Measurements from ENCODE around the gene ULBP1.
"Not testable (repeated sequence)": the region's sequence is repeated elsewhere in the genome, so short reads cannot be mapped to it uniquely, and the experiment has no call there.

The ULBP1 gene

GRCh38 chr6:149953390-149953789 is 10.4 kb upstream of the ULBP1 start:
- not testable (repeated sequence) for DNase-seq (ENCODE audit: low read depth)

GRCh38 chr6:149953934-149954327 is 9.8 kb upstream of the ULBP1 start:
- DNase-seq (ENCODE audit: low read depth): not testable (repeated sequence)

DNA sequence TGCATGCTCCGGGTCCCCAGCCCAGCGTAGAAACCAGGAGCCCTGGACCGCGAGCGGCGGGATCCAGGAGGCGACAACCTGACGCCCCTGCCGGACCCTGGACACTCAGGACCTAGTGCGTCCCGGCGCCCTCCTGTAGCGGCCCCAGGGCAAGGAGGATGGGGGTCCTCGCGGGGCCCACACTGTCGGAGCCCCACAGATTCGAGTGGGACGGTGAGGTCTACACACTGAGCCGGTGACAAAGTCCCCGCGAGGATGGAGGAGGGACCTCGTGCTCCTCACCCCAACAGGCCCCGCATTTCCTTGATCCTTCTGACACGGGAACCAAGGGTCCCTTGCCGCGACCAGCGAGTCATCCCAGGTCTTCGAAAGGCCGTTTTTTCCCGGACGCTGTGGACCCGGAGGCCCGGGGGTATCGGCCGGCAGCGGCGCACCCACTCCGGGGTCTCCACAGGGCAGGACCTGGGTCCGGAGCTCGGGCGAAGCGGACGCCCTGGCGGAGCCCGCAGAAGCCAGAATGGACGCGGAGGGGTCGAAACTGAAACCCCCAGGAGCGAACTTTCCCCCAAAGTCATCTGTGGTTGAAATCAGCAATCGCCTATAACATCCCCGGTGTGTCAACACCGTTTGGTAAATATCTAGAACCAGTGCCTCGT is 9.3 kb upstream of the ULBP1 start:
- DNase-seq (ENCODE audit: low read depth): not testable (repeated sequence)

DNA sequence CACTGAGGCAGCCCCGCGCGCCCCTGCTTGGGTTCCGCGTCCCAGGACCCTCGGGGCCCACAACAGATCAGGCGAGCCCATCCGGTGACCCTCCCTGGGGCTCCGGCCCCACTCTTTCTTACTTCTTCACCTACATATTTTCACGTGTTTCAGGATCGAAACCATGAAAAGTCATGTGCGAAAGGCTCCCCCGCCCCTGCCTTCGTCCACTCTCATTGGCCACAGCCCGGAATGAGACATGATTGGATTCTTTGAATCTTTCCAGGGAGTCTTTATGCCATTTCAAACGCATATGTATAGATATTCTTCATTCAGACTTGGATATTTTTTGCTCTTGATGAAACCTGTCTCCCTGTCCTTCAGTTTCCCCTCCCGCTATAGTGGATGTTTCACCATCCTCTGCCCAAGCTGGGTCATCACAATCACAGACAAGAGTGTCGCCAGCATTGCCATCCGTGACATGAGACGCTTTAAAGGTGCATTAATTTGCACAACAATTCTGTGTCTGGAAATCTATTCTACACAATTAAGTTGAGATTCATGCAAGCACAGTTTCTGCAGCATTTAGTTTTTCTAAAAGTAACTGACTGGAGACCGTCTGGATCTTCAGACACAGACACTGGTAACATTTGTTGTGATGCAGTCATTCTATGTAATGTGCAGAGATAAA is 8.6 kb upstream of the ULBP1 start:
- not testable (repeated sequence) for DNase-seq (ENCODE audit: low read depth)

- not testable (repeated sequence) for DNase-seq (ENCODE audit: low read depth)
Observed at GRCh38 chr6:149955654-149956317, 8.0 kb upstream of the ULBP1 start.

DNA sequence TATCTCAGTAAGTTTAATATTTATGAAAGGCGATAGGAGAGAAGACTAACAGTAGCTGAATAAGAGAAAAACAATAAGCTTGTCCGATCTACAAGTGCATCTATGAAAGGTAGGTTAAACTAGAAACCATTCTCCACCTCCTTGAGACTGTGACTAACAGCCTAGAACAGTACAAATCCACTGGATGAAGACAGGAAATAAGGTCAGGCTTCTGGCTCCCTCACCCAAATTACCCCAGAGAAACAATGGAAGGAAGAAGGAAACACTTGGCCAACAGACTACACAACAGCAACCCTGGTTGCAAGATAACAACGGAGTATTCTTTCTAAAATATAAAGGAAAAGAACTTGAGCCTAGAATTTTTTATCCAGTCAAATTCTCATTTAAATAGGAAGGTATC is 5.6 kb upstream of the ULBP1 start:
- DNase-seq (ENCODE audit: low read depth): not testable (repeated sequence)

DNA sequence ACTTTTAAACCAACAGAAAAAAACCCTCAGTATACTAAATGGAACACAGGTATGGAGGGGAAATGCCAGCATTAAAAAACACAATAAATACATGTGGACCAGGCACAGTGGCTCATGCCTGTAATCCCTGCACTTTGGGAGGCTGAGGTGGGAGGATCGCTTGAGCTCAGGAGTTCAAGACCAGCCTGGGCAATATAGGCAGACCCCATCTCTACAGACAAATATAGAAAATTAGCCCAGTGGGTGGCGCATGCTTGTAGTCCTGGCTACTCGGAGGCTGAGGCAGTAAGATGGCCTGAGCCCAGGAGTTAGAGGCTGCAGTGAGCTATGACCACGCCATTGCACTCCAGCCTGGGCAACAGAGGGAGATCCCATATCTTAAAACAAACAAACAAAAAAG is 3.9 kb upstream of the ULBP1 start:
- DNase-seq (ENCODE audit: low read depth): not testable (repeated sequence)

- no peak for DNase-seq (ENCODE audit: low read depth)
Observed at GRCh38 chr6:149960488-149960887, 3.3 kb upstream of the ULBP1 start.

- no peak for DNase-seq (ENCODE audit: low read depth)
Observed at GRCh38 chr6:149961728-149962425, 1.9 kb upstream of the ULBP1 start.

- DNase-seq (ENCODE audit: low read depth): no peak
Observed at GRCh38 chr6:149962461-149963211, 1.1 kb upstream of the ULBP1 start.

DNA sequence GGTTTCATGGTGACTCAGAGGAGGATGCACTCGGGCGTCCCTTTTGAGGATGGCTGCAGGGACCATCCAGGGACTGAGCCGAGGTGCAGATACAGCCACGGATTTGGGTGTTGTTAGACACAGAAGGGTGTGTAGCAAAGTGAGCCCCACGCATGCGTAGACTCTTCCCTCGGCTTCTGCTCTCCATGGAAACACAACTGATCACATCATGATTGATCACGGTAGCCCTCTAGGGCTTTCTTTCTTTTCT is 606 bp upstream of the ULBP1 start:
- no peak for DNase-seq (ENCODE audit: low read depth)

DNA sequence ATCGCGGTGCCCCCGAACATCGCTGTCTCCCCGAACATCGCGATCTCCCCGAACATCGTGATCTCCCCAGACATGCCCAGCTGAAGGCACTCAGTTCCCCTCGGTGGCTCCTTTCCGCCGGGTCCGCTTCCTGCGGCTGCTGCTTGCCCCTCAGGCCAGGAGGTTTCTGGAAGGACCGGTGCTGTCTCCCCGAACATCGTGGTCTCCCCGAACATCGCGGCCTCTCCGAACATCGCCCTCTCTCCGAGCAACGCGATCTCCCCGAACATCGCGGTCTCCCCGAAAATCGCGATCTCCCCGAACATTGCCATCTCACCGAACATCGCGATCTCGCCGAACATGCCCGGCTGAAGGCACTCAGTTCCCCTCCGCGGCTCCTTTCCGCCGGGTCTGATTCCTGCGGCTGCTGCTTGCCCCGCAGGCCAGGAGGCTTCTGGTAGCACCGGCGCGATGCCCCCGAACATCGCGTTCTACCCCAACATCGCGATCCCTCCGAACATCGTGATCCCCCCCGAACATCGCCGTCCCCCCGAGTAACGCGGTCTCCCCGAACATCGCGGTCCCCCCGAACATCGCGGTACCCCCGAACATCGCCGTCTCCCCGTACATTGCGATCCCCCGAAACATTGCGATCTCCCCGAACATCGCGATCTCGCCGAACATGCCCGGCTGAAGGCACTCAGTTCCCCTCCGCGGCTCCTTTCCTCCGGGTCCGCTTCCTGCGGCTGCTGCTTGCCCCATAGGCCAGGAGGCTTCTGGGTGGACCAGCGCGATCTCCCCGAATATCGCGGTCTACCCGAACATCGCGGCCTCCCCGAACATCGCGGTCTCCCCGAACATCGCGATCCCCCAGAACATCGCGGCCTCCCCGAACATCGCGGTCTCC is 808 bp downstream of the ULBP1 start:
- DNase-seq (ENCODE audit: low read depth): no peak

- no peak for DNase-seq (ENCODE audit: low read depth)
Observed at GRCh38 chr6:149965194-149966020, 1.7 kb downstream of the ULBP1 start.

- not testable (repeated sequence) for DNase-seq (ENCODE audit: low read depth)
Observed at GRCh38 chr6:149966319-149966718, 2.6 kb downstream of the ULBP1 start.

GRCh38 chr6:149967591-149967990 is 3.8 kb downstream of the ULBP1 start:
- DNase-seq (ENCODE audit: low read depth): no peak

GRCh38 chr6:149967999-149968398 is 4.3 kb downstream of the ULBP1 start:
- not testable (repeated sequence) for DNase-seq (ENCODE audit: low read depth)

- DNase-seq (ENCODE audit: low read depth): not testable (repeated sequence)
Observed at GRCh38 chr6:149968909-149969308, 5.2 kb downstream of the ULBP1 start.

- no peak for DNase-seq (ENCODE audit: low read depth)
Observed at GRCh38 chr6:149969635-149970034, 5.9 kb downstream of the ULBP1 start.

- not testable (repeated sequence) for DNase-seq (ENCODE audit: low read depth)
Observed at GRCh38 chr6:149974394-149974793, 10.7 kb downstream of the ULBP1 start.

- no peak for DNase-seq (ENCODE audit: low read depth)
Observed at GRCh38 chr6:149974825-149975224, 11.1 kb downstream of the ULBP1 start.
